ENCODE results near the gene MINDY4B.
A peak's percentile ranks its signal among the peaks of the same experiment; 100 is the strongest.

The MINDY4B gene

GRCh38 chr3:150898046-150898754 lies 7.0 kb downstream of the MINDY4B start:
- H4K5ac ChIP-seq (ENCODE audit: low read length), result no peak overlapping the region
- no peak overlapping the region for H3K4ac ChIP-seq (ENCODE audit: low read depth, low read length)
- no peak overlapping the region for H2BK15ac ChIP-seq (replicated peaks; ENCODE audit: low read depth)
- no peaks in the 10 kb centered on the region for H3K4me1 ChIP-seq (ENCODE audit: control insufficient read depth, low read depth, low read length)
- H3K9ac ChIP-seq (ENCODE audit: low read length), result no peak overlapping the region
- no peak overlapping the region for H3K23ac ChIP-seq (ENCODE audit: low read length)
- no peak overlapping the region for H2BK120ac ChIP-seq (ENCODE audit: low read depth, low read length)
- H3K27me3 ChIP-seq (ENCODE audit: insufficient read depth, low read length, poor library complexity), result no peaks in the 10 kb centered on the region
- no peak overlapping the region for H3K18ac ChIP-seq (ENCODE audit: low read length)
- H2AK5ac ChIP-seq (ENCODE audit: low read length), result no peak overlapping the region
- H3K79me2 ChIP-seq (ENCODE audit: control insufficient read depth, insufficient read depth, low read length), result no peaks in the 10 kb centered on the region
- H3K79me1 ChIP-seq (ENCODE audit: low read length), result no peaks in the 10 kb centered on the region
- H4K8ac ChIP-seq (ENCODE audit: low read depth, low read length), result no peak overlapping the region
- H2BK5ac ChIP-seq (ENCODE audit: low read length), result no peak overlapping the region
- no peak overlapping the region for H3K27ac ChIP-seq (ENCODE audit: low read depth, low read length)
- WGBS (ENCODE audit: extremely low coverage, insufficient coverage, low lambda C conversion rate), result no CpG with 5 or more reads among the region's 3 CpGs
- H3K36me3 ChIP-seq (ENCODE audit: control insufficient read depth, insufficient read depth, low read length), result no peaks in the 10 kb centered on the region
- no peak overlapping the region for H3K4me3 ChIP-seq (ENCODE audit: low read length)
- H3K56ac ChIP-seq (ENCODE audit: low read length), result no peak overlapping the region
- no peak for DNase-seq
- no peak overlapping the region for H3K4me2 ChIP-seq (ENCODE audit: low read length)

DNA sequence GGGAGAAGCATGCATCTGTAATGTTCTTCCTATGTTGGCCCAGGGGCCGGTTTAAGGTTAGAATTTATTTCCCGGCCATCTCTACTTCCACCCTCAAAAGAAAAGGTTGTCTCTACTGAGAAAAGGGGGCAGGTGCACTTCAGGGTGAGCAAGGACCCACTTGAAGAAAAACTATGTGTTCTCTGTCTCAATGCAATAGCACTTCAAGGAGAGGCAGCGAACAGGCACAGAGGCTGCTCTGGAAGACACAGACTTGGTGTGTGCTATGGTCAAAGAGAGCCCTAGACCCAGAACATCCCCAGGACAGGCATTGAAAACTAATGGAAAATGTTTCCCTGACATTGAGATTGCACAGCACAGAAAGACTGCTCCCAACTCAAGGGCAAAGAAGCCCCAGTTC lies 7.6 kb downstream of the MINDY4B start:
- Histone ChIP-seq H3K36me3 (ENCODE audit: control insufficient read depth, insufficient read depth, low read length) (no peaks in the 10 kb centered on the region), H3K4ac (ENCODE audit: low read depth, low read length) (no peak overlapping the region), H3K4me2 (ENCODE audit: low read length) (no peak overlapping the region), H3K27me3 (ENCODE audit: insufficient read depth, low read length, poor library complexity) (no peaks in the 10 kb centered on the region), H3K4me3 (ENCODE audit: low read length) (no peak overlapping the region), H3K79me1 (ENCODE audit: low read length) (no peaks in the 10 kb centered on the region), H3K79me2 (ENCODE audit: control insufficient read depth, insufficient read depth, low read length) (no peaks in the 10 kb centered on the region), H3K4me1 (ENCODE audit: control insufficient read depth, low read depth, low read length) (no peaks in the 10 kb centered on the region), H3K27ac (ENCODE audit: low read depth, low read length) (no peak overlapping the region), H3K9ac (ENCODE audit: low read length) (no peak overlapping the region), H2BK120ac (ENCODE audit: low read depth, low read length) (no peak overlapping the region), H3K56ac (ENCODE audit: low read length) (no peak overlapping the region), H4K5ac (ENCODE audit: low read length) (no peak overlapping the region), H4K8ac (ENCODE audit: low read depth, low read length) (no peak overlapping the region), H2BK5ac (ENCODE audit: low read length) (no peak overlapping the region), H2BK15ac (replicated peaks; ENCODE audit: low read depth) (no peak overlapping the region), H3K18ac (ENCODE audit: low read length) (no peak overlapping the region), H3K23ac (ENCODE audit: low read length) (no peak overlapping the region), H2AK5ac (ENCODE audit: low read length) (no peak overlapping the region)
- WGBS (ENCODE audit: extremely low coverage, insufficient coverage, low lambda C conversion rate), result no CpG with 5 or more reads among the region's 3 CpGs
- DNase-seq, result no peak

GRCh38 chr3:150890831-150891230 lies 14.4 kb downstream of the MINDY4B start:
- no peak overlapping the region for H3K27ac ChIP-seq (ENCODE audit: low read depth, low read length)
- H3K4me3 ChIP-seq (ENCODE audit: low read length), result no peak overlapping the region
- H3K56ac ChIP-seq (ENCODE audit: low read length), result no peak overlapping the region
- no peak overlapping the region for H3K18ac ChIP-seq (ENCODE audit: low read length)
- no peaks in the 10 kb centered on the region for H3K4me1 ChIP-seq (ENCODE audit: control insufficient read depth, low read depth, low read length)
- H3K4me2 ChIP-seq (ENCODE audit: low read length), result no peak overlapping the region
- H3K23ac ChIP-seq (ENCODE audit: low read length), result no peak overlapping the region
- no peak overlapping the region for H2BK5ac ChIP-seq (ENCODE audit: low read length)
- H3K4ac ChIP-seq (ENCODE audit: low read depth, low read length), result no peak overlapping the region
- H3K9ac ChIP-seq (ENCODE audit: low read length), result no peak overlapping the region
- WGBS (ENCODE audit: extremely low coverage, insufficient coverage, low lambda C conversion rate), result no CpG with 5 or more reads among the region's 9 CpGs
- H2AK5ac ChIP-seq (ENCODE audit: low read length), result no peak overlapping the region
- no peaks in the 10 kb centered on the region for H3K27me3 ChIP-seq (ENCODE audit: insufficient read depth, low read length, poor library complexity)
- H2BK120ac ChIP-seq (ENCODE audit: low read depth, low read length), result no peak overlapping the region
- H3K79me1 ChIP-seq (ENCODE audit: low read length), result no peaks in the 10 kb centered on the region
- no peak for DNase-seq
- no peak overlapping the region for H4K8ac ChIP-seq (ENCODE audit: low read depth, low read length)
- H3K36me3 ChIP-seq (ENCODE audit: control insufficient read depth, insufficient read depth, low read length), result no peaks in the 10 kb centered on the region
- H2BK15ac ChIP-seq (replicated peaks; ENCODE audit: low read depth), result no peak overlapping the region
- H4K5ac ChIP-seq (ENCODE audit: low read length), result no peak overlapping the region
- no peaks in the 10 kb centered on the region for H3K79me2 ChIP-seq (ENCODE audit: control insufficient read depth, insufficient read depth, low read length)

- DNase-seq, result no peak
- Histone ChIP-seq H4K8ac (ENCODE audit: low read depth, low read length) (no peak overlapping the region), H3K27ac (ENCODE audit: low read depth, low read length) (no peak overlapping the region), H4K5ac (ENCODE audit: low read length) (no peak overlapping the region), H2BK15ac (replicated peaks; ENCODE audit: low read depth) (no peak overlapping the region), H3K9ac (ENCODE audit: low read length) (no peak overlapping the region), H3K4me2 (ENCODE audit: low read length) (no peak overlapping the region), H3K4me3 (ENCODE audit: low read length) (no peak overlapping the region), H3K36me3 (ENCODE audit: control insufficient read depth, insufficient read depth, low read length) (no peaks in the 10 kb centered on the region), H3K4me1 (ENCODE audit: control insufficient read depth, low read depth, low read length) (no peaks in the 10 kb centered on the region), H2AK5ac (ENCODE audit: low read length) (no peak overlapping the region), H2BK120ac (ENCODE audit: low read depth, low read length) (no peak overlapping the region), H3K27me3 (ENCODE audit: insufficient read depth, low read length, poor library complexity) (no peaks in the 10 kb centered on the region), H3K18ac (ENCODE audit: low read length) (no peak overlapping the region), H2BK5ac (ENCODE audit: low read length) (no peak overlapping the region), H3K56ac (ENCODE audit: low read length) (no peak overlapping the region), H3K79me2 (ENCODE audit: control insufficient read depth, insufficient read depth, low read length) (no peaks in the 10 kb centered on the region), H3K79me1 (ENCODE audit: low read length) (no peaks in the 10 kb centered on the region), H3K23ac (ENCODE audit: low read length) (no peak overlapping the region), H3K4ac (ENCODE audit: low read depth, low read length) (no peak overlapping the region)
- no CpG with 5 or more reads among the region's 3 CpGs for WGBS (ENCODE audit: extremely low coverage, insufficient coverage, low lambda C conversion rate)
Measured at GRCh38 chr3:150890295-150890694, 14.9 kb downstream of the MINDY4B start.

- Histone ChIP-seq H2BK5ac (ENCODE audit: low read length) (no peak overlapping the region), H3K4me1 (ENCODE audit: control insufficient read depth, low read depth, low read length) (no peaks in the 10 kb centered on the region), H3K27ac (ENCODE audit: low read depth, low read length) (no peak overlapping the region), H4K8ac (ENCODE audit: low read depth, low read length) (no peak overlapping the region), H3K79me1 (ENCODE audit: low read length) (no peaks in the 10 kb centered on the region), H4K5ac (ENCODE audit: low read length) (no peak overlapping the region), H3K4ac (ENCODE audit: low read depth, low read length) (no peak overlapping the region), H2BK15ac (replicated peaks; ENCODE audit: low read depth) (no peak overlapping the region), H3K9ac (ENCODE audit: low read length) (no peak overlapping the region), H3K79me2 (ENCODE audit: control insufficient read depth, insufficient read depth, low read length) (no peaks in the 10 kb centered on the region), H3K56ac (ENCODE audit: low read length) (no peak overlapping the region), H3K4me3 (ENCODE audit: low read length) (no peak overlapping the region), H3K27me3 (ENCODE audit: insufficient read depth, low read length, poor library complexity) (no peaks in the 10 kb centered on the region), H3K23ac (ENCODE audit: low read length) (no peak overlapping the region), H2BK120ac (ENCODE audit: low read depth, low read length) (no peak overlapping the region), H3K18ac (ENCODE audit: low read length) (no peak overlapping the region), H2AK5ac (ENCODE audit: low read length) (no peak overlapping the region), H3K36me3 (ENCODE audit: control insufficient read depth, insufficient read depth, low read length) (no peaks in the 10 kb centered on the region), H3K4me2 (ENCODE audit: low read length) (no peak overlapping the region)
- DNase-seq, result peak; percentile 28
- WGBS (ENCODE audit: extremely low coverage, insufficient coverage, low lambda C conversion rate), result no CpG with 5 or more reads among the region's 6 CpGs
Measured at GRCh38 chr3:150889106-150889505, 16.1 kb downstream of the MINDY4B start.

- no peaks in the 10 kb centered on the region for H3K4me1 ChIP-seq (ENCODE audit: control insufficient read depth, low read depth, low read length)
- no peaks in the 10 kb centered on the region for H3K27me3 ChIP-seq (ENCODE audit: insufficient read depth, low read length, poor library complexity)
- H3K27ac ChIP-seq (ENCODE audit: low read depth, low read length), result no peak overlapping the region
- no peak overlapping the region for H3K18ac ChIP-seq (ENCODE audit: low read length)
- H3K4ac ChIP-seq (ENCODE audit: low read depth, low read length), result no peak overlapping the region
- H3K9ac ChIP-seq (ENCODE audit: low read length), result no peak overlapping the region
- no peak overlapping the region for H3K4me2 ChIP-seq (ENCODE audit: low read length)
- H2AK5ac ChIP-seq (ENCODE audit: low read length), result no peak overlapping the region
- H4K8ac ChIP-seq (ENCODE audit: low read depth, low read length), result no peak overlapping the region
- H2BK120ac ChIP-seq (ENCODE audit: low read depth, low read length), result no peak overlapping the region
- no peaks in the 10 kb centered on the region for H3K79me1 ChIP-seq (ENCODE audit: low read length)
- H3K23ac ChIP-seq (ENCODE audit: low read length), result no peak overlapping the region
- H2BK15ac ChIP-seq (replicated peaks; ENCODE audit: low read depth), result no peak overlapping the region
- no CpG with 5 or more reads among the region's 2 CpGs for WGBS (ENCODE audit: extremely low coverage, insufficient coverage, low lambda C conversion rate)
- H3K79me2 ChIP-seq (ENCODE audit: control insufficient read depth, insufficient read depth, low read length), result no peaks in the 10 kb centered on the region
- no peak overlapping the region for H4K5ac ChIP-seq (ENCODE audit: low read length)
- no peak overlapping the region for H3K4me3 ChIP-seq (ENCODE audit: low read length)
- no peak for DNase-seq
- H2BK5ac ChIP-seq (ENCODE audit: low read length), result no peak overlapping the region
- H3K56ac ChIP-seq (ENCODE audit: low read length), result no peak overlapping the region
- no peaks in the 10 kb centered on the region for H3K36me3 ChIP-seq (ENCODE audit: control insufficient read depth, insufficient read depth, low read length)
Measured at GRCh38 chr3:150887031-150887430, 18.2 kb downstream of the MINDY4B start.

Measured in mesendoderm (in vitro differentiated cells).